Activated T-helper 1 cell treated with anti-CD3 and anti-CD28 coated beads, Interleukin-12 subunit alpha, Interleukin-12 subunit beta, Interleukin-2, Interleukin-4 antibody, amounts not matched to agents 30 ng/mL and 10 ng/mL and 1 ng/mL, durations not matched to agents 14 hours and 24 hours and 36 hours (primary cell): Measurements from ENCODE around the gene PYGO2. TPM values are rescaled to one million over a fixed set of nuclear protein-coding genes. Genes with fewer than 3 reads are reported as not detected.
A peak's percentile ranks its signal among the peaks of the same experiment; 100 is the strongest.

Source experiments
- DNase-seq: peaks from one replicate; pipeline ENCODE4 v3.0.0; 2021; ENCODE audit warnings: low spot score
- H3K27ac Mint-ChIP-seq: one replicate; pipeline ENCODE4 v1.8.0; 2021; ENCODE audit warnings: mild to moderate bottlenecking, mixed read lengths
- H3K27me3 Mint-ChIP-seq: one replicate; pipeline ENCODE4 v1.8.0; 2022; ENCODE audit warnings: mild to moderate bottlenecking, moderate library complexity, mixed read lengths; ENCODE audit not compliant: insufficient read depth
- H3K36me3 Mint-ChIP-seq: one replicate; pipeline ENCODE4 v1.8.0; 2021; ENCODE audit warnings: low read depth, mixed read lengths
- H3K4me1 Mint-ChIP-seq: one replicate; pipeline ENCODE4 v1.8.0; 2021; ENCODE audit warnings: low read depth, mixed read lengths
- H3K4me3 Mint-ChIP-seq: one replicate; pipeline ENCODE4 v1.8.0; 2021; ENCODE audit warnings: mild to moderate bottlenecking, moderate library complexity, mixed read lengths
- H3K9me3 Mint-ChIP-seq: one replicate; pipeline ENCODE4 v1.8.0; 2021; ENCODE audit warnings: mixed read lengths
- intact Hi-C: fragments of 100-400 bp; cut with micrococcal nuclease; formaldehyde crosslinking; loops from one replicate; pipeline ENCODE4 v1.15.1; 2024
- total RNA-seq: library from RNA; stranded (reverse); gene quantifications from 2 replicates; pipeline ENCODE4 v1.2.3, GENCODE V29; 2022

The PYGO2 gene
- total RNA-seq, 1 donor from 2014 or later: 34.7 TPM

DNA sequence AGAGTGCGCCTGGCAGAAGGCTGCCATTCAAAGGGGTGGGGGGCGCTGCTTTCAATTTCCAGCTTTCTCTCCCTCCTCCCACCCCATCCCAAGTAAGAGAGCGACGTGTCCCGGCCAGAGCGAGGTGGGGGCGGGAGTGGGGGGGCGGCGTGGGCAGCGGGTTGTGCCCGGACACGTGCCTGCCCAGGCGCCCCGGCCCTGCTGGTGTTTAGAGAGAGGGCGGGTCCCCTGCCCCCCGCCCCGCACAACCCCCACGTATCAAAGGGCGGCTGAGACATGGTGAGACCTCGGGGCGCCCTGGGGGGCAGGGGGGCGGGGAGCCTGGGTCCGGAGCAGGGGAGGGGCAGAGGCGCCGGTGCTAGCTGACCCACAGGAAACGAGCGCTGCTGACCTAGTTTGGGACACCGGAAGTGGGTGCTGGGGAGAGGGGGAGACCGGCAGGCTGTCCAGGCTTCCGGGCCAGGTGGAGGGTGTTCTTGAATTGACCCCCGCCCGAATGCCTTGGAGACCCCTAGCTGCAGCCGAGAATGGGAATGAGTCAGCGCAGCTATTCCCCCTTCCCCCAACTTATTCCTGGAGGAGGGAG, 42.3 kb upstream of the PYGO2 start:
- Mint-ChIP-seq H3K27ac (peak overlapping the region; percentile 97), H3K36me3 (peaks cover 14% of the 10 kb centered on the region), H3K4me3 (peak overlapping the region; percentile 98), H3K9me3 (no peaks in the 10 kb centered on the region), H3K27me3 (peaks cover 2% of the 10 kb centered on the region), H3K4me1 (peaks cover 48% of the 10 kb centered on the region)
- DNase-seq: no peak
- intact Hi-C loops: loop anchor here (5.0 kb wide), 2 partner anchors 318 to 597 kb away; partner anchors contain the start of genes IL6R and RUSC1

DNA sequence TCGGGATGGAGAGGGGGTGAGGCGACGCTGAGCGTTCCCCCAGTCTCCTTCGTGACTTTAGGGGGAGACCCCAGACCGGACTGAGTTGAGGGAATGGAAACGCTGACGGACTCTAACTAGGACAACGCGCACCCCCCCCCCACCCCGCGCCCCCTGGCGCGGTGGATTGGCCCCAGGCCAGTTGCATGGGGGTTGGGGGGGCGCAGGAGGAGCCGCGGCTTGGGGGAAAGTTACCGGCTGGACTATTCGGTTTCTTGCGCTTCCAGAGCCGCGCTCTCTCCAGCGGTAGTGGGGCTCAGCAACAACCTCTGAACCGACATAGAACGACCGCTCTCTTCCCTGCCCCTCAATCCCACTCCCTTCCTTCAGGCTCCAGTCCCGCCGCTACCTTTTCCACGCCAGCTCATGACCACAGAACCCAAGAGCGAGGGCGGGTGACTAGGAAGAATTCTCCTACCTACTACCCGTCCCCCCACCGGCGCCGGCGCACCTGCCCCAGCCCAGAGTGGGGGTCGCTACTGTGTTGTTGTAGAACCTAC, 41.7 kb upstream of the PYGO2 start:
- peak overlapping the region; percentile 98 for H3K4me3 Mint-ChIP-seq
- no peak for DNase-seq
- H3K9me3 Mint-ChIP-seq: no peaks in the 10 kb centered on the region
- peaks cover 11% of the 10 kb centered on the region for H3K36me3 Mint-ChIP-seq
- intact Hi-C loops: loop anchor here (5.0 kb wide), 2 partner anchors 319 to 596 kb away; partner anchors contain the start of genes IL6R and RUSC1
- peaks cover 47% of the 10 kb centered on the region for H3K4me1 Mint-ChIP-seq
- peaks cover 2% of the 10 kb centered on the region for H3K27me3 Mint-ChIP-seq
- H3K27ac Mint-ChIP-seq: peak overlapping the region; percentile 97

DNA sequence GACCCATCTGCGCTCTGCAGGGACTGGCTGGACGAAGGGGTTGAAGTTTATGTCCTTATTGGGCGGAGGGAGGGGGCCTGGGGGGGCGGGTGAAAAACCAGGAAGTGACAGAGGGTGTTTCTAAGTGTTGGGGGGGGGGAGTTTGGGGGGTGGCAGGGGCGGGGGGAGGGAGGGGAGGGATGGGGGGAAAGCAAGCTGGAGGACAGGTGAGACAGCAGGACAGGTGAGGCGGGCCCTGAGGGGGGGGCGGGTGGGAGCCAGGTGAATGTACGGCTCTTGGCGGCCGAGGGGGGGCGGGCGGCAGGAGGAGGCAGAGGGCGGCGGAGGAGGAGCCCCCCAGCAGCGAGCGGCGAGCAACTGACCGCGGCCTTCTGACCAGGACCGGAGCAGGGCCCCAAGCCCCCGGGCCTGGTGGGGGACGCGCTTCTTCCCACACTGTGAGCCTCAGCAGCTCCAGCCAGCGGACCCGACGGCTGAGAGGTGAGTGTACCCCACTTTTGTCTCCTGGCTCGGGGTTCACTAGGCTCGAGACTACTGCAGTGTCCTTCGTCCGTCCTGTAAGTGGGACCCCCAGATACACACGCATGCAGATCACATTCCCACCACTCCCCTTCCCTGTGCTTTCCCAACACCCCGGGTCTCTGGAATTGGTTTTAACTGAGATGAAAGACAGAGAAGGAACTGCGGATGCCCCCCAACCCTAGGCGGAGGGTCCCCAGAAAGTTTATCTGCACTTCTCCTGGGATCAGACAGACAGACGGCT, 41.1 kb upstream of the PYGO2 start, which contains the start of gene ZBTB7B:
TSS of gene ZBTB7B (plus strand) at position 339 of the 763 bp plus-strand sequence. CDS start 11,859 bp downstream, outside the sequence.
- Mint-ChIP-seq H3K27me3 (peaks cover 2% of the 10 kb centered on the region), H3K9me3 (no peaks in the 10 kb centered on the region), H3K4me1 (peaks cover 50% of the 10 kb centered on the region), H3K36me3 (peaks cover 11% of the 10 kb centered on the region), H3K27ac (peak within 1 kb of the TSS; percentile 97), H3K4me3 (peak within 1 kb of the TSS; percentile 98)
- no peak for DNase-seq
- intact Hi-C loops: loop anchor here (1.0 to 5.0 kb wide), 9 partner anchors 10 to 595 kb away; partner anchors contain the start of genes EFNA4, IL6R, PYGO2 and RUSC1

DNA sequence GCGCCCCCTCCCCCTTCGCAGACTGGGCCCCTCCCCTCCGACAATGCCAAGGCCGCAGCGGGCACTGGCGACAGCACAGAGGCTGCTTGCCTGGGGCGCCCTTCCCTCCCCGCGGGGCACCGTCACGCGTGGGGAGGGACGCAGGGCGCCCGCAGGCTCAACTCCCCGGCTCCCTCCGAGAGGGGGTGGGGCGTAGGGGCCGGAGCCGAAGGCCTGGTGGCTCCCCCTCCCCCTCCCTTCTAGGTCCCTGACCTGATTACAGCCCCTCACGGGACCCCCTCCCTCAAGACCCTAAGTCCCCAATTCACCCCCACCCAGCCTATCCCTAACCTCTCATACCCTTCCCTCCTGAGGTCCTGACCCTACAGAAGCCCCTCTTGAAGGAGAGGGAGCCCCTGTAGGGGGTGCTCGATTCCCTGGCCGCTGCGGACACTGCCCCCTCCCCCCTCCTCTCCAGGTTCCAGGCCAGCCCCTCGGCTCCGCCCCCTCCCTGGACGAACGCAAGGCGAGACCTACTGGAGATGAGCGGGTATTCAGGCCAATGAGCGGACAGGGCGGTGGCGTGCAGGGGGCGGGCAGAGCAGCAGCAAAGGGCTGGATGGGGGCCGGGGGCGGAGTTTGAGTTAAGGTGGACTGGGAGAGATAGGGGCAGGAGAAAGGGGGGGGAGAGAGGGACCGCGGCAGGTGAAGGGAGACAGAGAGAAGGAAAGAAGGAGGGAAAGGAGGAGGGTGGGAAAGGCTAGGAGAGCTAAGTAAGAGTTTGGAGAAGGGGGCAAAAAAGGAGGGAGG, 40.3 kb upstream of the PYGO2 start:
- Mint-ChIP-seq H3K4me1 (peaks cover 55% of the 10 kb centered on the region), H3K27ac (peak overlapping the region; percentile 97), H3K9me3 (no peaks in the 10 kb centered on the region), H3K36me3 (peaks cover 11% of the 10 kb centered on the region), H3K27me3 (peaks cover 2% of the 10 kb centered on the region), H3K4me3 (peak overlapping the region; percentile 98)
- DNase-seq: peak; percentile 98
- intact Hi-C loops: loop anchor here (1.0 to 5.0 kb wide), 11 partner anchors 10 to 782 kb away; partner anchors contain the start of genes EFNA4, IL6R, PYGO2 and RUSC1

DNA sequence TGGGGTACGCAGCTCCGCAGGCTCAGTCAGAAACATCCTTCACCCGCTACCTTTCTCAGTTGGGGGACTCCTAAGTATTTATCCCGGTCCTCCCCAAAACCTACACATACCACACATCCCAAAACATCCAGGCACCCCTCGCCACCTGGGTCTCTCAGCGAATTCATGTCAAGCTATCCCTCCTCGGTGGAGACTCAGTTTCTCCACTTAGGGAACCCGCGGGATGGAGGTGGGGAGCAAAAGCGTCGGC, 39.8 kb upstream of the PYGO2 start:
- peaks cover 2% of the 10 kb centered on the region for H3K27me3 Mint-ChIP-seq
- peaks cover 8% of the 10 kb centered on the region for H3K36me3 Mint-ChIP-seq
- peak overlapping the region; percentile 85 for H3K27ac Mint-ChIP-seq
- peaks cover 50% of the 10 kb centered on the region for H3K4me1 Mint-ChIP-seq
- intact Hi-C loops: loop anchor here (1.0 to 5.0 kb wide), 4 partner anchors 46 to 781 kb away; partner anchors contain the start of genes IL6R, RUSC1 and UBAP2L
- peak overlapping the region; percentile 98 for H3K4me3 Mint-ChIP-seq
- no peak for DNase-seq
- no peaks in the 10 kb centered on the region for H3K9me3 Mint-ChIP-seq

DNA sequence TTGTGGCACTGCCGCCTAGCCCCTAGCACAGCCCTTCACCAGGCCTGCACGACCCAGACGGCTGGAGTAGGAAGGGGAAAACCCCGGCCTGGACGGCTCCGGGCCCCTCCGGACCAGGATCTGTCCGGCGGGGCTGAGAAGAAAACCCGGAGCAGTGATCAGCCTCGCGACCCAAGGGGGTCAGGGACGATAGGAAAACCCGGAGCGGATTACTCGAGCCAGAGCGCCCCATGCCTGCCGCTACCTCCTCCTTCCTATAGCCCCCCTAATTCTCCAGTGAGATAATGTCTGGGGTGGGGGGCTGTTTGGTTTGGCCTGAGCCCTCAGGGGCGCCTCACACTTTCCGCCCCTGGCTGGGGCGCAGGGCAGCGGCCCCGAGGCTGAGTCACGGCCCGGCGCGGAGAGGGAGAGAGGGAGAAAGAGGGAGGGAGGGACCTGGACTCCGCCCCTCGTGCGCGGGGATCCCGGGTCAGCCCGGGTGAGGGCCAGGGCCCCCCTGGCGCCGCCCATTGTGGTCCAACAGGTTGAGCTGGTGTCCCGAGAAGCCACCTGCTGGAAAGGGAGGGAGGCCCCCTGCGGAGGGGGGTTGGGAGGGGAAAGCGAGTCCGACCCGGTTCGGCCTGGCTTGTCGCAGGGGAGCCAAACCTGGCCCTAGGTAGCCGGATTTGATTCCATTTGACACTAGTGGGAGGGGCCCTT, 39.3 kb upstream of the PYGO2 start:
- peak; percentile 81 for DNase-seq
- Mint-ChIP-seq H3K27me3 (peaks cover 2% of the 10 kb centered on the region), H3K27ac (peak overlapping the region; percentile 95), H3K4me1 (peaks cover 45% of the 10 kb centered on the region), H3K9me3 (no peaks in the 10 kb centered on the region), H3K36me3 (peaks cover 7% of the 10 kb centered on the region), H3K4me3 (peak overlapping the region; percentile 98)
- intact Hi-C loops: loop anchor here (1.0 to 5.0 kb wide), 5 partner anchors 27 to 781 kb away; partner anchors contain the start of genes CKS1B, IL6R, RUSC1 and UBAP2L

DNA sequence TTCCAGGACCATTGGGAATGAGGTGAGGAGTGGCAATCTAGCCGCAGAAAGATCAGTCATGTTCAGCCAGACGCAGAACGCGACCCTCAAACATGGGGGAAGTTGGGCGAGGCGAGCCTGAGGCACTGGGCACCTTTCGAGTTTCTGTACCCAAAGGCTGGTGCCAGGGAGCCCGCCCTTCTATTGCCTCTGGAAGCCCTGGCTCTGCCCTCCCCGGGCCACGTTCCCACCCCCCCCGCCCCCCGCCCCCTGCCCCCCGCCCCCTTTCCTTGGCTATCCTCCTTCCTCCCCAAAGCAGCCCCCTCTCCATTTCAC, 38.8 kb upstream of the PYGO2 start:
- Mint-ChIP-seq H3K4me3 (peak overlapping the region; percentile 87), H3K36me3 (peaks cover 7% of the 10 kb centered on the region), H3K4me1 (peaks cover 40% of the 10 kb centered on the region), H3K9me3 (no peaks in the 10 kb centered on the region), H3K27me3 (peaks cover 2% of the 10 kb centered on the region), H3K27ac (peak overlapping the region; percentile 95)
- no peak for DNase-seq
- intact Hi-C loops: loop anchor here (1.0 to 5.0 kb wide), 3 partner anchors 26 to 593 kb away; partner anchors contain the start of genes CKS1B, IL6R and RUSC1

DNA sequence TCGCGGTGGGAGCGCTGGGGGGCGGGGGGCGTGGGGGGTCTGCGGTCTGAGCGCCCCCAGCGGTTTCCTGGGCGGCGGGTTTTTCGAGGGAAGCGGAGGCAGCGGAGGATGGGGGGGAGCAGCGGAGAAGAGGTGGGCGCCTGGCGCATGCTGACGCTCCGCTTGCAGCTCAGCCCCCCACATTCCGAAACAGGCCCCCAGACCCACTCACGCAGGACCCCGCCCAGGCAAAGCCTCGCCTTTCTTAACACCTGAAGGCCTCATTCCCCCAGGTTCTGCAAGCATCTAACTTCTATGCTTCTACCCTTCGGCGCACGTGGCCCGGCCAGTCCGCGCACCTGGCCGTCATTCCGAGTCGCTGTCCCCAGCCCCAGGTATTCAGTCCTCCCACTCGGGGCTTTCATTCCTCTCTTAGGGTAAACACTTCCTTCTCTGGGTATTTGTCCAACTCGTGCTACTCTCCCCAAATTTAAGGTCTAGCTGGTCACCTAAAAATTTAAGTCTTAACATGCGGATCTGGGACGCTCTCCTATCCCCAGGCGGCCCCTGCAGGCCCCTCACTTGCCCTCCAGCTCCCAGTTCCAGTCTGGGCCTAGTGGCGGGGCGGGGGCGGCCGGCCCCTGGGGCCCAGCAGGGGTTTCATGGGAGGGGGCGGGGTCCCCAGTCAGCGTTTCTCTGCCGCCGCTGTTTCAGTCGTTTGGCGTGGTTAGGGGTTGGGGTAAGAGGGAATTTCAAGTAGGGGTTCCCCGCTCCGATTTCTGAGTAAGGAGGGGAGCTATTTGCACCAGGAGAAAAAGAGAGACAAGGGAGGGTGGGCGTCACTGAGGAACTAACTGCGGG, 38.2 kb upstream of the PYGO2 start:
- intact Hi-C loops: loop anchor here (1.0 to 5.0 kb wide), 9 partner anchors 9 to 592 kb away; partner anchors contain the start of genes CKS1B, FLAD1, IL6R and RUSC1
- Mint-ChIP-seq H3K27ac (peak overlapping the region; percentile 95), H3K36me3 (peaks cover 7% of the 10 kb centered on the region), H3K9me3 (no peaks in the 10 kb centered on the region), H3K4me3 (peak overlapping the region; percentile 87), H3K27me3 (peaks cover 2% of the 10 kb centered on the region), H3K4me1 (peaks cover 40% of the 10 kb centered on the region)
- DNase-seq: no peak

DNA sequence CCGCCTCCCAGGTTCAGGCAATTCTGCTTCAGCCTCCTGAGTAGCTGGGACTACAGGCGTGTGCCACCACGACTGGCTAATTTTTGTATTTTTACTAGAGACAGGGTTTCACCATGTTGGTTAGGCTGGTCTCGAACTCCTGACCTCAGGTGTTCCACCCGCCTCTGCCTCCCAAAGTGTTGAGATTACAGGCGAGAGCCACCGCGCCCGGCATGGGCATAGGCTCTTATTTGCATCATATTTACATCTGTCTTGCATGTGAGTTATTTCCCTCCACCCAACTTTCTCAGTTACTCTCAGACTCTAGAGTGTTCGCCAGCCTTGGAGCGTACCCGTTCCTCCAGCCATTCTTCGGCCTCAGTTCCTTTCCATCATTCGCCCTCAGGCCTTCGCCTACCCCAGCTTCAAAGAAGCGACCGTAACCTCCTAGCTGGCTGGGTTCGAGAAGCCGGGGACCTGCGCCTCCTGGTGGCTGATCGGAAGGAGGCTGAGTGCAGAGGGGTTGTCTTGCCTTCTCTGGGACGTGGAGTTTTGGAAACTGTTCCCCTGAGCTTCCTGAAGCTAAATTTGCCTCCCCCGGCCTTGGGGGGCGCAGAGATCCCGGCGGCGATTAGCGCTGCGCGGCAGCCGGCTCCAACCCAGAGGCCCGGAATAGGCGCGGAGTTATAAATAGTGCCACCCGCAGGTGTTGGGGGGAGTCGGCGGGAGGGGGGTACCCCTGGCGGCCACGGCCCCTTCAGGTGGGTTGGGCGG, 37.4 kb upstream of the PYGO2 start:
- no peaks in the 10 kb centered on the region for H3K9me3 Mint-ChIP-seq
- peak overlapping the region; percentile 81 for H3K4me3 Mint-ChIP-seq
- intact Hi-C loops: loop anchor here (1.0 to 5.0 kb wide), 6 partner anchors 9 to 517 kb away; partner anchors contain the start of gene FLAD1
- H3K27me3 Mint-ChIP-seq: peaks cover 2% of the 10 kb centered on the region
- H3K27ac Mint-ChIP-seq: peak overlapping the region; percentile 92
- H3K36me3 Mint-ChIP-seq: peaks cover 5% of the 10 kb centered on the region
- peaks cover 40% of the 10 kb centered on the region for H3K4me1 Mint-ChIP-seq
- DNase-seq: no peak

DNA sequence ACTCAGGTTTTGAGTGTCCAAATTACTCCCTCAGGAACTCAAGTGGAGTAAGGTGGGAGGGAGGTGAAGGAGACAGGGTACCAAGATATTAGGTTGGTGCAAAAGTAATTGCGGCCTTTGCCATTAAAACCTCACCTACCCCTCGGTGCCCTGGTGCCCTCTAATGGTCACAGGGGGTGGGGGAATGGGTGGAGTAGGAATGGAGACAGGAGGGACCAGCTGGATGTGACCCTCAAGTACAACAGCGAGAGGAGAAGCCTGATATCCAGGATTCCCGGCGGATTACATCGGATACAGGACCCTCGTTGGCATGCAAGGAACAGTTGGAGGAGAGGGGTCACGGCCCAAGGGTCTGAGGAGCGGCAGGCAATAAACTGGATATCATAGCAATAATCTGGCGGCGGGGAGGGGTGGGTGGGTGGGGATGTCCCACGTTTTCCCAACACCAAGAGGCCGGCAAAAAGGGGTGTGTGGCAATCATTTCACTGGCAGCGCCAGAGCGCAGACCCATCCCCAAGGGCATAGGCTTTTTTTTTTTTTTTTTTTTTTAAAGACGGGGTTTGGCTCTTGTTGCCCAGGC, 36.7 kb upstream of the PYGO2 start:
- peaks cover 2% of the 10 kb centered on the region for H3K27me3 Mint-ChIP-seq
- intact Hi-C loops: loop anchor here (5.0 kb wide), 1 partner anchor 516 kb away; no protein-coding TSS in a partner anchor
- DNase-seq: no peak
- H3K27ac Mint-ChIP-seq: peak overlapping the region; percentile 92
- peaks cover 1% of the 10 kb centered on the region for H3K36me3 Mint-ChIP-seq
- H3K4me1 Mint-ChIP-seq: peaks cover 42% of the 10 kb centered on the region
- no peaks in the 10 kb centered on the region for H3K9me3 Mint-ChIP-seq
- H3K4me3 Mint-ChIP-seq: peak overlapping the region; percentile 81
